ENCODE data around the gene DGKD. TPM values are rescaled to one million over a fixed set of nuclear protein-coding genes. Genes with fewer than 3 reads are reported as not detected.
A peak's percentile ranks its signal among the peaks of the same experiment; 100 is the strongest.
"Not testable (repeated sequence)": the region's sequence is repeated elsewhere in the genome, so short reads cannot be mapped to it uniquely, and the experiment has no call there.

DGKD gene
- total RNA-seq, 4 donors from 2014 or later, result 7.0 to 55.4 (median 10.9) TPM

DNA sequence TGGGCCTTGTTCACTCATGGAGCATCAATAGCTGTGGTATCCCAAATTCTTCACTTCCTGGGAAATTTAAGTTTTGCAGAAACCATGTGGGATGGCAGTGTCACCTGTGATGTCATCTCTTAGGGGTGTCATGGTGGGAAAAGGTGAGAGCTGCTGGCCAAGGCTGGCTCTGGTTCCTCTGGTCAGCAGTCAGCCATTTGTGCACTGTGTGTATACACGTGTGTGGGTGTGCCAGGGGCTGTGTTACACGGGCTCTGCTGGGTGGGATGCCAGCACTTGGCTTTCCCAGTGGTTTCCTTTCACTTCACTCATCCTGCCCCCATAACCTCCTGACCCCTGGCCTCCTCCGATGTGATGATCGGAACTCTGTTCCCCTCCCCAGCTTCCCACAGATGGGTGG lies 25.4 kb upstream of the DGKD start:
- H3K36me3 ChIP-seq, result no peaks in the 10 kb centered on the region
- no peaks in the 10 kb centered on the region for H3K9me3 ChIP-seq
- no peak overlapping the region for H3K27ac ChIP-seq
- no peak overlapping the region for H3K4me3 ChIP-seq
- DNase-seq (ENCODE audit: low spot score in 2 of 2), result no peak
- WGBS, result 68% methylated on average over 4 of the region's 4 CpGs
- H3K4me1 ChIP-seq, result no peaks in the 10 kb centered on the region
- no peak for TF ChIP-seq POLR2AphosphoS5 (IDR thresholded peaks at IDR 0.05)
- TF ChIP-seq EP300 (IDR thresholded peaks at IDR 0.05), result no peak
- no peaks in the 10 kb centered on the region for H3K27me3 ChIP-seq

DNA sequence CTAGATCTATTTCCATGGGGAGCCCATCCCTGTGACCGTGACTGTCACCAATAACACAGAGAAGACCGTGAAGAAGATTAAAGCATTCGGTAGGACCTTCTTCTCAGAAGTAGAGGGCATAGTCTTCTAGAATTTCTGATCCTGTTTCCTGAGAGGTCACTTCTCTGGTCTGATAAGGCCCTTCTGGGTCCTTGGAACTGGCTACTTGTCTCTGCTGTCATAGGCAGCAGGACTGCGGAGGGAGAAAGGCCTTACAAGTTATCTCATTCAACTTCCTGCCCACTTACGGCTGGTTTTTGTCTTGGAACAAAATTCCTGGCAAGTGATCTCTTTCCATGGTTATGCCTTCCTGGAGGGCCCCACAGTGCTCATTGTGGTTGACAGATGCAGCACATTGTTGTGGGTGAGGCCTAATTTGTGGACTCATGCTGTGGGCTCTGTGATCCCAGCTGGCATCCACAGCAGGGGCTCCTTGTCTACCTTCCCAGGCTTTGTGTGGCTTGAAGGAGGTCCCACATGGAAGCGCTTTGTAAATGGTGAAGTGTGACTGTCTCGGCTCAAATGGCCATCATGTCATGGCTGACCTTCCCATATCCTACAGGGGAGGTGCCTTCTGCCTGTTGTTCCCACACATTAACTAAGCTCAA lies 24.7 kb upstream of the DGKD start:
- DNase-seq (ENCODE audit: low spot score in 2 of 2), result no peak
- TF ChIP-seq, protein P1, sequence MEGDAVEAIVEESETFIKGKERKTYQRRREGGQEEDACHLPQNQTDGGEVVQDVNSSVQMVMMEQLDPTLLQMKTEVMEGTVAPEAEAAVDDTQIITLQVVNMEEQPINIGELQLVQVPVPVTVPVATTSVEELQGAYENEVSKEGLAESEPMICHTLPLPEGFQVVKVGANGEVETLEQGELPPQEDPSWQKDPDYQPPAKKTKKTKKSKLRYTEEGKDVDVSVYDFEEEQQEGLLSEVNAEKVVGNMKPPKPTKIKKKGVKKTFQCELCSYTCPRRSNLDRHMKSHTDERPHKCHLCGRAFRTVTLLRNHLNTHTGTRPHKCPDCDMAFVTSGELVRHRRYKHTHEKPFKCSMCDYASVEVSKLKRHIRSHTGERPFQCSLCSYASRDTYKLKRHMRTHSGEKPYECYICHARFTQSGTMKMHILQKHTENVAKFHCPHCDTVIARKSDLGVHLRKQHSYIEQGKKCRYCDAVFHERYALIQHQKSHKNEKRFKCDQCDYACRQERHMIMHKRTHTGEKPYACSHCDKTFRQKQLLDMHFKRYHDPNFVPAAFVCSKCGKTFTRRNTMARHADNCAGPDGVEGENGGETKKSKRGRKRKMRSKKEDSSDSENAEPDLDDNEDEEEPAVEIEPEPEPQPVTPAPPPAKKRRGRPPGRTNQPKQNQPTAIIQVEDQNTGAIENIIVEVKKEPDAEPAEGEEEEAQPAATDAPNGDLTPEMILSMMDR (IDR thresholded peaks at IDR 0.05), result no peak
- TF ChIP-seq POLR2AphosphoS5 (IDR thresholded peaks at IDR 0.05) (no peak), POLR2A (IDR thresholded peaks at IDR 0.05) (no peak)
- Histone ChIP-seq H3K27ac (no peak overlapping the region), H3K9me3 (no peaks in the 10 kb centered on the region), H3K36me3 (no peaks in the 10 kb centered on the region), H3K4me1 (no peaks in the 10 kb centered on the region), H3K27me3 (no peaks in the 10 kb centered on the region), H3K4me3 (no peak overlapping the region)
- 83% methylated on average over 7 of the region's 7 CpGs for WGBS

DNA sequence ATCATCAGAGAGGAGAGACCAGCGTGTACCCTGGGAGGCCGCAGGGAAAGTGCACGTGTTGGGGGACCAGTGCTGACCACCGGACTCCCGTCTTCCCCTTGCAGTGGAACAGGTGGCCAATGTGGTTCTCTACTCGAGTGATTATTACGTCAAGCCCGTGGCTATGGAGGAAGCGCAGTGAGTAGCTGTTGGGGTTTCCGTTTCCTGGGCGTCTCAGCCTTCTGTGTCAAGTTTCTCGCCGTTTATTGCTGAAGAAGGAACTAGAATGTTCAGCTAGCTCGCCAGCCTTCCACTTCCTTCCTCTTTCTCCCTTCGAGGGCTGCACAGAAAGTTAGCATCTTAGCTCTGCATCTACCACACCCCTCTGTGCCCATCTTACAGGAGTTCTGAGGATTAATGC lies 22.8 kb upstream of the DGKD start:
- H3K4me3 ChIP-seq, result no peak overlapping the region
- 77% methylated on average over 15 of the region's 15 CpGs for WGBS
- no peaks in the 10 kb centered on the region for H3K9me3 ChIP-seq
- peak; percentile 79 to 83 for DNase-seq (ENCODE audit: low spot score in 2 of 2)
- TF ChIP-seq POLR2AphosphoS5 (IDR thresholded peaks at IDR 0.05) (no peak), POLR2A (IDR thresholded peaks at IDR 0.05) (no peak), EP300 (IDR thresholded peaks at IDR 0.05) (no peak)
- TF ChIP-seq, protein P1 (IDR thresholded peaks at IDR 0.05), result no peak
- no peak overlapping the region for H3K27ac ChIP-seq
- H3K4me1 ChIP-seq, result no peaks in the 10 kb centered on the region
- H3K27me3 ChIP-seq, result no peaks in the 10 kb centered on the region
- H3K36me3 ChIP-seq, result no peaks in the 10 kb centered on the region

DNA sequence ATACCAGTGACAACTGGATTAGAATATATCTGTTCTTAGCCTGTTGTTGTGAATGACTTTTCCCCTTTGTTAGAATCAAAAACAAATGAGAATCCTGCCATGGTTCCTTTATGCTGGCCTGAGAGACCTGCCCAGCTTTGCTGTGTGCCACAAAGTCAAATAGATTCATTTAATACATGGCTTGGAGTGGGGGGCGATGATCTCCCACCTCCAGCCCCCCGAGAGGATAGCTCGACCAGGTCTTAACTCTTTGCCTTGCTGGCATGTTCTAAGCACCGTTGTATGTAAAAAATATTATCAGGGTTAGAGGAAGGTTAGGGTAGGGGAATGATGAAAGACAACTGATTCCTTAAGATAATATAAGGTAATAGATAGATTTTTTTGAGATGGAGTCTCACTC lies 22.2 kb upstream of the DGKD start:
- peak overlapping the region; percentile 50 for H3K27ac ChIP-seq

DNA sequence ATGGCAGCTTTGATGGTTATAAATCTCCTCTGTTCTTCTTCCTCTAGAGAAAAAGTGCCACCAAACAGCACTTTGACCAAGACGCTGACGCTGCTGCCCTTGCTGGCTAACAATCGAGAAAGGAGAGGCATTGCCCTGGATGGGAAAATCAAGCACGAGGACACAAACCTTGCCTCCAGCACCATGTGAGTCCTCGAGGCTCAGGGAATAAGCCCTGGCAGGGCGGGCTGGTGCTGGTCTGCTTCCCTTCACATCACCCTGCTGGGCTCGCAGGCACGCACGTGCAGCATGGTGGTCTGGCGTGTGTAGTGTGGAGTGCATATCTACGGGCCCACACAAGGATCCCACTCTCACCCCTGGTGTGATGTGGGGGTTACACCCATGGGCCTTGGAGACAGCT lies 19.4 kb upstream of the DGKD start:
- WGBS, result 83% methylated on average over 11 of the region's 11 CpGs
- H3K4me3 ChIP-seq, result no peak overlapping the region
- DNase-seq (ENCODE audit: low spot score in 2 of 2), result no peak
- H3K9me3 ChIP-seq, result no peaks in the 10 kb centered on the region
- H3K36me3 ChIP-seq, result no peaks in the 10 kb centered on the region
- peaks cover 4% of the 10 kb centered on the region for H3K27me3 ChIP-seq
- H3K27ac ChIP-seq, result no peak overlapping the region
- TF ChIP-seq EP300 (IDR thresholded peaks at IDR 0.05) (no peak), POLR2AphosphoS5 (IDR thresholded peaks at IDR 0.05) (no peak), POLR2A (IDR thresholded peaks at IDR 0.05) (no peak)
- TF ChIP-seq, protein P1 (IDR thresholded peaks at IDR 0.05), result no peak
- H3K4me1 ChIP-seq, result no peaks in the 10 kb centered on the region

More for the DNA sequence above, 22.2 kb upstream of the DGKD start:
- DNase-seq (ENCODE audit: low spot score in 2 of 2), result no peak
- Histone ChIP-seq H3K36me3 (no peaks in the 10 kb centered on the region), H3K4me1 (no peaks in the 10 kb centered on the region), H3K27me3 (no peaks in the 10 kb centered on the region), H3K4me3 (no peak overlapping the region), H3K9me3 (no peaks in the 10 kb centered on the region)
- no peak for TF ChIP-seq EP300 (IDR thresholded peaks at IDR 0.05)
- TF ChIP-seq POLR2A (IDR thresholded peaks at IDR 0.05), result no peak
- no peak for TF ChIP-seq POLR2AphosphoS5 (IDR thresholded peaks at IDR 0.05)
- TF ChIP-seq, protein P1 (IDR thresholded peaks at IDR 0.05), result no peak
- WGBS, result 86% methylated on average over 4 of the region's 4 CpGs

DNA sequence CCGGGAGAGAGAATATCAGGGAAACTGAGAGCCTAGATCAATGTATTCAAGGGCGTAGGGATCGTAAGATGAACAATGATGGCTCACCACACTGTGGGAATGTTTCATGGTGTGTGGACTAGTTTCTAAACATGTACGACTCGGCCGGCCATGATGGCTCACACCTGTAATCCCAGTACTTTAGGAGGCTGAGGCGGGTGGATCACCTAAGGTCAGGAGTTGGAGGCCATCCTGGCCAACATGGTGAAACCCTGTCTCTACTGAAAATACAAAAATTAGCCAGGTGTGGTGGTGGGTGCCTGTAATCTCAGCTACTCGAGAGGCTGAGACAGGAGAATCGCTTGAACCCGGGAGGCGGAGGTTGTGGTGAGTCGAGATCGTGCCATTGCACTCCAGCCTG lies 18.2 kb upstream of the DGKD start:
- DNase-seq (ENCODE audit: low spot score in 2 of 2); H3K4me1 ChIP-seq; H3K36me3 ChIP-seq; H3K27ac ChIP-seq; H3K4me3 ChIP-seq; H3K27me3 ChIP-seq; H3K9me3 ChIP-seq: not testable (repeated sequence)
- WGBS, result 98% methylated on average over 13 of the region's 13 CpGs

Data from suprapubic skin (tissue), 4 donors.